SK-N-SH (cell line): ENCODE results near the gene TARS3. TPM values are rescaled to one million over a fixed set of nuclear protein-coding genes. Genes with fewer than 3 reads are reported as not detected.

ENCODE experiments used
- CTCF ChIA-PET: fragments of 300-600, 350-600 bp; formaldehyde crosslinking; extraction: SDS; loops from one replicate; lab custom pipeline; 2021; lab: Yijun Ruan, JAX
- POLR2A ChIA-PET: fragments of 350-600 bp; sonication (Branson Sonifier 250); formaldehyde crosslinking; extraction: SDS; loops from one replicate; lab custom pipeline; 2020; ENCODE audit warnings: antibody characterized with exemption, inconsistent platforms; lab: Yijun Ruan, JAX
- DNase-seq: peaks from one replicate; pipeline ENCODE4 v3.0.0; 2012
- H2AFZ ChIP-seq: fragments of 200-600 bp; sonication (generic); 2 replicates; pipeline ENCODE4 v1.8.1; 2016; ENCODE audit warnings: antibody characterized with exemption, mild to moderate bottlenecking, low read depth
- H3F3A ChIP-seq: fragments of 200-600 bp; sonication (generic); replicated peaks from 2 replicates; pipeline ENCODE3; 2016; ENCODE audit warnings: antibody characterized with exemption, mild to moderate bottlenecking; ENCODE audit not compliant: insufficient read depth
- H3K27ac ChIP-seq, 2 experiments: fragments of 200-500 bp in 1 of 2; fragments of 200-600 bp in 1 of 2; sonication (Bioruptor generic) in 1 of 2; sonication (generic), shearing (Covaris generic) in 1 of 2; 2 replicates each; pipeline versions ENCODE4 v1.5.1 to v1.6.1; 2014 to 2016; ENCODE audit warnings: low read depth in 2 of 2, inconsistent platforms in 1 of 2, low read length in 1 of 2, mild to moderate bottlenecking in 1 of 2, mixed read lengths in 1 of 2
- H3K27me3 ChIP-seq: fragments of 200-600 bp; sonication (generic), shearing (Covaris generic); 2 replicates; pipeline ENCODE4 v1.6.1; 2016; ENCODE audit warnings: mixed run types; ENCODE audit not compliant: insufficient read depth
- H3K36me3 ChIP-seq, 2 experiments: fragments of 200-500 bp in 1 of 2; fragments of 200-600 bp in 1 of 2; sonication (Bioruptor generic) in 1 of 2; sonication (generic) in 1 of 2; replicated peaks in 1 of 2; 2 replicates each; pipeline versions ENCODE3 to v1.5.1; 2014 to 2016; ENCODE audit warnings: low read length in 1 of 2, mild to moderate bottlenecking in 1 of 2; ENCODE audit not compliant: insufficient read depth in 2 of 2, control insufficient read depth in 1 of 2
- H3K4me1 ChIP-seq, 2 experiments: fragments of 200-500 bp in 1 of 2; fragments of 200-600 bp in 1 of 2; sonication (Bioruptor generic) in 1 of 2; sonication (generic), shearing (Covaris generic) in 1 of 2; 2 replicates each; pipeline versions ENCODE4 v1.5.1 to v1.6.1; 2014 to 2016; ENCODE audit warnings: low read depth in 1 of 2, low read length in 1 of 2, mixed run types in 1 of 2; ENCODE audit not compliant: insufficient read depth in 2 of 2, control insufficient read depth in 1 of 2
- H3K4me2 ChIP-seq: fragments of 200-600 bp; sonication (generic), shearing (Covaris generic); 2 replicates; pipeline ENCODE4 v1.6.1; 2017; ENCODE audit warnings: mixed run types
- H3K4me3 ChIP-seq, 2 experiments: fragments of 200-500 bp in 1 of 2; fragments of 200-600 bp in 1 of 2; sonication (Bioruptor generic) in 1 of 2; sonication (generic), shearing (Covaris generic) in 1 of 2; 2 replicates each; pipeline versions ENCODE4 v1.5.1 to v1.8.1; 2014 to 2016; ENCODE audit warnings: low read depth in 2 of 2, inconsistent platforms in 1 of 2, low read length in 1 of 2, mild to moderate bottlenecking in 1 of 2, mixed read lengths in 1 of 2, moderate library complexity in 1 of 2
- H3K79me2 ChIP-seq: fragments of 200-600 bp; sonication (generic); 2 replicates; pipeline ENCODE4 v1.8.1; 2017; ENCODE audit warnings: mild to moderate bottlenecking; ENCODE audit not compliant: insufficient read depth
- H3K9ac ChIP-seq: fragments of 200-600 bp; sonication (generic); 2 replicates; pipeline ENCODE4 v1.6.1; 2017; ENCODE audit warnings: mixed run types
- H3K9me2 ChIP-seq: fragments of 200-600 bp; sonication (generic); 2 replicates; pipeline ENCODE4 v1.6.1; 2017; ENCODE audit warnings: mixed run types
- H3K9me3 ChIP-seq: fragments of 200-600 bp; sonication (generic); 2 replicates; pipeline ENCODE4 v1.6.1; 2017; ENCODE audit warnings: mixed run types, mild to moderate bottlenecking, moderate library complexity
- H4K20me1 ChIP-seq: fragments of 200-600 bp; sonication (generic); 2 replicates; pipeline ENCODE4 v1.6.1; 2017; ENCODE audit warnings: mild to moderate bottlenecking, mixed run types; ENCODE audit not compliant: insufficient read depth
- CHD2 ChIP-seq: fragments of 150-350 bp; IDR thresholded peaks from 2 replicates; pipeline ENCODE4 v1.6.1; 2018; ENCODE audit warnings: low read length; ENCODE audit not compliant: partially characterized antibody
- ELF1 ChIP-seq: IDR thresholded peaks from 2 replicates; pipeline ENCODE4 v1.4.0; 2012
- EZH2phosphoT487 ChIP-seq: fragments of 200-600 bp; sonication (generic); IDR thresholded peaks from 2 replicates; pipeline ENCODE4 v1.6.1; 2017; ENCODE audit warnings: low read depth, mixed run types, mild to moderate bottlenecking, antibody characterized with exemption, moderate library complexity, borderline replicate concordance
- FOSL2 ChIP-seq: IDR thresholded peaks from 2 replicates; pipeline ENCODE4 v1.4.0; 2012; ENCODE audit warnings: low read depth, mild to moderate bottlenecking, moderate library complexity, borderline replicate concordance
- GABPA ChIP-seq: IDR thresholded peaks from 2 replicates; pipeline ENCODE4 v1.4.0; 2012; ENCODE audit warnings: low read depth, mild to moderate bottlenecking
- GATA2 ChIP-seq: sonication (generic); formaldehyde crosslinking; IDR thresholded peaks from 2 replicates; pipeline ENCODE4 v1.5.0; 2020; ENCODE audit warnings: mild to moderate bottlenecking, missing genetic modification reagents
- IRF3 ChIP-seq: fragments of 150-350 bp; IDR thresholded peaks from 2 replicates; pipeline ENCODE4 v1.6.1; 2016; ENCODE audit warnings: mild to moderate bottlenecking, low read depth, low read length
- JUND ChIP-seq: IDR thresholded peaks from 2 replicates; pipeline ENCODE4 v1.4.0; 2012
- MXI1 ChIP-seq: IDR thresholded peaks from 2 replicates; pipeline ENCODE4 v1.6.1; 2012; ENCODE audit warnings: mild to moderate bottlenecking, low read depth, low read length, improper control_type of control experiment
- NFIC ChIP-seq: IDR thresholded peaks from 2 replicates; pipeline ENCODE4 v1.4.0; 2012; ENCODE audit warnings: borderline replicate concordance
- NRF1 ChIP-seq: IDR thresholded peaks from 2 replicates; pipeline ENCODE4 v1.6.1; 2012; ENCODE audit warnings: low read depth, mild to moderate bottlenecking, low read length
- PBX3 ChIP-seq: IDR thresholded peaks from 2 replicates; pipeline ENCODE4; 2012
- POLR2AphosphoS5 ChIP-seq: IDR thresholded peaks from 2 replicates; pipeline ENCODE4 v1.6.1; 2012; ENCODE audit warnings: low read depth, low read length
- RAD21 ChIP-seq: IDR thresholded peaks from 2 replicates; pipeline ENCODE4 v1.6.1; 2012; ENCODE audit warnings: mild to moderate bottlenecking, low read length
- RCOR1 ChIP-seq: fragments of 150-350 bp; IDR thresholded peaks from 2 replicates; pipeline ENCODE4 v1.6.1; 2017; ENCODE audit warnings: antibody characterized with exemption, low read length
- SIN3A ChIP-seq: IDR thresholded peaks from 2 replicates; pipeline ENCODE4 v1.6.1; 2012; ENCODE audit warnings: low read depth, mild to moderate bottlenecking, low read length, moderate library complexity, borderline replicate concordance
- TCF12 ChIP-seq: IDR thresholded peaks from 2 replicates; pipeline ENCODE4 v1.4.0; 2012
- USF2 ChIP-seq: fragments of 150-350 bp; IDR thresholded peaks from 2 replicates; pipeline ENCODE4 v1.6.1; 2017; ENCODE audit warnings: antibody characterized with exemption, low read length, low read depth, borderline replicate concordance
- YY1 ChIP-seq: IDR thresholded peaks from 2 replicates; pipeline ENCODE4 v1.4.0; 2012; ENCODE audit warnings: low read depth, mild to moderate bottlenecking
- WGBS: methylation state at CpG from one replicate; pipeline ENCODE4 v1.1.6; 2017; ENCODE audit warnings: low lambda C conversion rate; 5-methylcytosine and 5-hydroxymethylcytosine counted together
- polyA plus RNA-seq, 3 experiments: library from polyadenylated mRNA; depleted of rRNA; stranded (reverse); fragments of >200 nt; gene quantifications; 2 replicates each; pipeline ENCODE4 v1.2.3, GENCODE V29; 2012

Gene TARS3
- polyA plus RNA-seq, 1 of the 3 experiments (the other 2 are of a cell fraction) = 3.5 TPM

GRCh38 chr15:101725073-101725472 is 800 bp upstream of the TARS3 start (continued):
- TF ChIP-seq USF2 (no peak), YY1 (no peak), JUND (no peak), SIN3A (no peak), TCF12 (no peak), RCOR1 (no peak), GATA2 (CRISPR knock-in tag) (no peak), NRF1 (no peak), ELF1 (no peak), NFIC (no peak), POLR2AphosphoS5 (no peak), CHD2 (no peak)

- Histone ChIP-seq H3K9me3 (no peaks in the 10 kb centered on the region), H3K9me2 (no peaks in the 10 kb centered on the region), H3K36me3 (peaks cover 15 to 26% of the 10 kb centered on the region in 2 experiments), H2AFZ (peak overlapping the region; percentile 81; the same call in 1 of the 2 replicates), H3K9ac (no peak overlapping the region), H4K20me1 (no peaks in the 10 kb centered on the region), H3K4me2 (no peak overlapping the region), H3K27ac (peak overlapping the region in 1 of 2 experiments; percentile 19; a peak in 1 of 4 replicates), H3K4me3 (peak overlapping the region in 1 of 2 experiments; percentile 4; a peak in 1 of 4 replicates), H3F3A (peaks cover 6% of the 10 kb centered on the region), H3K27me3 (no peaks in the 10 kb centered on the region), H3K79me2 (peaks cover 11% of the 10 kb centered on the region; the same call in 1 of the 2 replicates), H3K4me1 (peaks cover 0 to 5% of the 10 kb centered on the region in 2 experiments; a peak in 3 of 4 replicates)
- DNase-seq = no peak
- CTCF ChIA-PET = interaction anchor here (0.8 to 1.4 kb wide), 2 partner anchors 12 to 83 kb away, joined by 3 to 5 read pairs; no protein-coding TSS in a partner anchor
- WGBS = 51% methylated on average over 7 of the region's 8 CpGs
- TF ChIP-seq MXI1 (no peak), RAD21 (no peak), PBX3 (no peak), TCF12 (no peak), EZH2phosphoT487 (no peak), FOSL2 (no peak), YY1 (no peak), RCOR1 (no peak), CHD2 (no peak), SIN3A (no peak), GABPA (no peak), IRF3 (no peak)
- POLR2A ChIA-PET = no interaction called here
Measured at GRCh38 chr15:101724675-101725005, 367 bp upstream of the TARS3 start.
